Spinal cord (tissue), 10 donors: ENCODE measurements around the gene SLC26A3. TPM values are rescaled to one million over a fixed set of nuclear protein-coding genes. Genes with fewer than 3 reads are reported as not detected.
A peak's percentile ranks its signal among the peaks of the same experiment; 100 is the strongest.

Experiments used
- DNase-seq, 6 donors: peaks; one replicate each; pipeline versions ENCODE4 v3.0.0 to v3.0.0-alpha.2; 2013 to 2015; ENCODE audit warnings: low spot score in 6 of 6, low read depth in 4 of 6
- H3K27ac ChIP-seq: one replicate; pipeline ENCODE4 v1.5.1; 2013; ENCODE audit warnings: low read depth, low read length, control low read depth
- H3K27me3 ChIP-seq: one replicate; pipeline ENCODE4 v1.6.1; 2013; ENCODE audit warnings: low read length; ENCODE audit not compliant: control insufficient read depth, insufficient read depth
- H3K36me3 ChIP-seq: one replicate; pipeline ENCODE4 v1.6.1; 2013; ENCODE audit warnings: low read length; ENCODE audit not compliant: control insufficient read depth, insufficient read depth
- H3K4me1 ChIP-seq: one replicate; pipeline ENCODE4 v1.6.1; 2013; ENCODE audit warnings: low read length; ENCODE audit not compliant: control insufficient read depth, insufficient read depth
- H3K4me3 ChIP-seq: one replicate; pipeline ENCODE4 v1.5.1; 2013; ENCODE audit warnings: low read depth, low read length, control low read depth
- H3K9me3 ChIP-seq: one replicate; pipeline ENCODE4 v1.6.1; 2013; ENCODE audit warnings: low read length; ENCODE audit not compliant: control insufficient read depth, insufficient read depth
- WGBS: methylation state at CpG from one replicate; pipeline ENCODE4 v1.1.5; 2013; ENCODE audit warnings: missing lambda C conversion rate; ENCODE audit not compliant: insufficient coverage; 5-methylcytosine and 5-hydroxymethylcytosine counted together
- polyA plus RNA-seq, 2 donors: library from polyadenylated mRNA; unstranded; fragments of 120-200 nt; gene quantifications; one replicate each; pipeline ENCODE4 v1.2.1, GENCODE V29; 2013; ENCODE audit not compliant: insufficient read length in 2 of 2
- total RNA-seq, 2 donors: library from RNA; depleted of rRNA in 1 of 2; stranded (reverse); fragments of 120-200 nt in 1 of 2; fragments of >200 nt in 1 of 2; gene quantifications; one replicate each; pipeline versions ENCODE4 v1.2.3 to v1.2.4, GENCODE V29; 2013 to 2014
- donor health status: healthy.

The SLC26A3 gene
- total and polyA plus RNA-seq, 4 donors: not detected

DNA sequence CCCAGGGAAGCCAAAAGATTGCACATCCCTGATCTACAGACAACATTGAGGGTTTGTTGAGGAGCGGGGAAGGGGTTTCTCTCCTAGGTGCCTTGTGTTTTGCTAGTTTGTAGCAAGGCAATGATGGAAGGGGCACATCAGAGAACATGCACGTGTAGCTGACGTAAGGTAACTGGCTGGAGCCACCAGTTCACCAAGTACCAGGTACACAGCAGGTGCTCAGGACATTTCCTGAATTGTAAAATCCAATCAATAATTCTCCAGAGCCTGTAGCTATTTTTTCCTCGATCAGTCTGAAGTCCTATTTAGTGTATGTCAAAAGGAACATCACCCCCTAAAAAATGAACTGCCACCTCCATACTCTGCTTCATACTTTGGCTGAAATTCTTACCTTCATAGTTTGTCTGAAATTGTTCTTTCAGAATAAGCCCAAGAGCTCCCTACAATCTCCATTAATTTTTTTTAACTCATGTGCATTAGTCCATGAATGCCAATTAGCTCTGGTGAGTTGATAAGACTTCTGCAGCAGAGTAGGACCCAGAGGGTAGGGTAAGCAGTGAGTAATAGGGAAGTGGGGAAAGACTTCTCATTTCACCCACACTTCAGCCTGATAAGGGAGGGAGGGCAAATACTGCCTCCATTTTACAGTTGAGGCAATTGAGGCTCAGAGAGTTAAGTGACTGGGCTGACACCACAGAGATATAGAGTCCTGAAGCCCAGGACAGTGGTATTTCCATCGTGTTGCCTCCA lies 36.0 kb upstream of the SLC26A3 start:
- DNase-seq: no peak
- no peak overlapping the region for H3K4me3 ChIP-seq
- no peaks in the 10 kb centered on the region for H3K27me3 ChIP-seq
- H3K4me1 ChIP-seq: no peaks in the 10 kb centered on the region
- no peaks in the 10 kb centered on the region for H3K9me3 ChIP-seq
- no peaks in the 10 kb centered on the region for H3K36me3 ChIP-seq
- 92% methylated on average over 4 of the region's 5 CpGs for WGBS
- no peak overlapping the region for H3K27ac ChIP-seq

DNA sequence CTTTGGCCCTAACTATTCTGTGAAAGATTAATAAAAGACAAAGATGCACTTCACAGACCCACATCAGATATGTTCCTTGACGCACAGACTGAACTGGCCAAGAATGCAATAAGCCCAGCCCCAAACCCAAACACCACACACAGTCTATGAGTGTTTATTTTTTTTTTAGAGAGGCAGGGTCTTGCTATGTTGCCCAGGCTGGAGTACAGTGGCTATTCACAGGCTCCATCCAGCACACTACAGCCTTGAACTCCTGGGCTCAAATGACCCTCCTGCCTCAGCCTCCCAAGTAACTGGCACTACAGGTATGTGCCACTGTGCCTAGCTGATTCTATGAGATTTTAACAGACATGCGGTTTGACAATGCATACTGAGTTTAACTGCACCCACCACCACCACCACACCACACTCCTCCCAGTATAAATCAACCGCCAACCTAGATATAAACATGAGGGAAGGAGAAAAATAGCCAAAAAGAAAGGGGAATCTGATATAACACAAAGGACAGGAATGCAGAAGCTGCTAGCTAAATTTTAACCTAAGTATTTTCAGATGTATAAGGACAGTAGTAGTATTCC lies 35.1 kb upstream of the SLC26A3 start:
- Histone ChIP-seq H3K36me3 (no peaks in the 10 kb centered on the region), H3K4me3 (no peak overlapping the region)
- WGBS: no CpG with 5 or more reads among the region's 3 CpGs

DNA sequence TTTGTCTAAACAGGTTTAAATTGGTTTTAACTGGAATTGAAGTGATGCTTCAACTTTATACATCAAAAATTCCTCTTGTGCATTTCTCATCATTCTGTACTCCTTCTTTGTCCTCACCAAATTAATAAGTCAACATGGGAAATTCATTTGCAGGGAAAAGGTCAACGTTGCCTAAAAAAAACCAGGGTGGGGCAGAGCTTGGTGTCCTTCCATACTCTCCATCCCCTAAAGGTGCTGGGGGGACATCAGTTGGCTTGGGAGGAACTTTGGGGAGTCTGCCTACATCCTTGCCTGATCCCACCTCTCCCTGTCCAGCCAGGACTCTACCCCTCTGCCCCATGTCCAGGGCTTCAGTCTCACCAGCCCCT lies 34.1 kb upstream of the SLC26A3 start:
- Histone ChIP-seq H3K4me1 (no peaks in the 10 kb centered on the region), H3K27ac (no peak overlapping the region), H3K27me3 (no peaks in the 10 kb centered on the region), H3K9me3 (no peaks in the 10 kb centered on the region), H3K4me3 (no peak overlapping the region), H3K36me3 (no peaks in the 10 kb centered on the region)
- 20% methylated on average over 1 of the region's 1 CpG for WGBS
- no peak for DNase-seq

More for the DNA sequence above, 35.1 kb upstream of the SLC26A3 start:
- DNase-seq: no peak
- Histone ChIP-seq H3K27me3 (no peaks in the 10 kb centered on the region), H3K4me1 (no peaks in the 10 kb centered on the region), H3K9me3 (no peaks in the 10 kb centered on the region), H3K27ac (no peak overlapping the region)

DNA sequence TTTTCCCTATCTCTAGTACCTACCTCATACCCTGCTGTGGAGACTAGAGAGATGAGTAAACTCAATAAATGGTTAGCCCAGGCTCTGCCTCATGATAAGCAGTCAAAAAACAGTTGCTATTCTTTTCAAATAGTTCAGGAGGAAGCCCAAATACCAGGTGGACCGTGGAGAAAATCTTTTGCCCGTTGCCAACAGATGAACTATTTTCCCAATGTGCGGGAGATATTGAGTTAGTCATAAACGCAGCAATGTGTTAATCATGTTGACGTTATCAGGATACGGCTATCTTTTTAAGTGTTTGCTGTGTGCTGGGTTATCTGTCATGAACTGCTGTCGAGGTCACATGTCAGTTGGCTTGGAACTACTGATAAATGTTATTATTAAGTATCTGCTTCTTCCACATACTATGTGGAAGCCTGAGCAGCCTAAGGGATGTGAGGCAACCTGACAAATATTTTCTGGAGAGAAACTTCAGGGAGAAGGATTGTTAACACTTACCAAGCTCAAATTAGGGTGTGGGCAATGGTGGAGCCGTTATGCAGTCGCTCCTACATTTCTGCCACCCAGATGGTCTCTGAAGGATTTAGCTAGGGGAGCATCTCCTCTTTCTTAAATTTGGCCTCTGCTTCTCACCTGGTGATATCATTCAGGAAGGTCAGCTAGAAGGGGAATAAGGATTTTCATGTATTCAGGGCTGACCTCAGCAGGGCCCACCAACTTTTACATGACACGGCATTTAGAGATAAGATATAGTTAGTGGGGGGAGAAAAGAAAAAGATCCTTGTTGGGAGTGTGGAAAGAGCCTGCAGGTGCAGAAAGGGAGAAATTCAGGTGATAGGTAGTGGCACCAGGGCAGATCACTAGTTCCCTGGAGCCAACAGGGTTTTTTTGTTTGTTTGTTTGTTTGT lies 33.5 kb upstream of the SLC26A3 start:
- H3K4me1 ChIP-seq: no peaks in the 10 kb centered on the region
- no peak for DNase-seq
- WGBS: 85% methylated on average over 7 of the region's 10 CpGs
- no peaks in the 10 kb centered on the region for H3K36me3 ChIP-seq
- no peaks in the 10 kb centered on the region for H3K9me3 ChIP-seq
- no peaks in the 10 kb centered on the region for H3K27me3 ChIP-seq
- no peak overlapping the region for H3K27ac ChIP-seq
- H3K4me3 ChIP-seq: no peak overlapping the region

DNA sequence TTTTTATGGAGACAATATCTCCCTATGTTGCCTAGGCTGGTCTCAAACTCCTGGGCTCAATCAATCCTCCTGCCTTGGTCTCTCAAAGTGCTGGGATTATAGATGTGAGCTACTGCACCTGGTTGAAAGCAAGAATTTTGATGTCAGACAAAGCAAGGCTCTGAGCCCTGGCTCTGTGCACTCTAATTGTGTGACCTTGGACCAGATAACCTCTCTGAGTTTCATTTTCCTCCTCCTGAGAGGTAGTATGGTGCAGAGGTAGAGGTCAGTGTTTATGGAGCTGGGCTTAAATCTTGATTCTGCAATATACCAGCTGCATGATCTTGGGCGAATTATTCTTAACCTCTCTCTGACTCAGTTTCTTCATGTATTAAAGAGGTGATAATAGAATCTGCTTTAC lies 31.4 kb upstream of the SLC26A3 start:
- no CpG with 5 or more reads among the region's 1 CpG for WGBS
- H3K4me1 ChIP-seq: no peaks in the 10 kb centered on the region
- DNase-seq: no peak
- no peak overlapping the region for H3K4me3 ChIP-seq
- H3K9me3 ChIP-seq: no peaks in the 10 kb centered on the region
- H3K27me3 ChIP-seq: no peaks in the 10 kb centered on the region
- H3K27ac ChIP-seq: no peak overlapping the region
- H3K36me3 ChIP-seq: no peaks in the 10 kb centered on the region

DNA sequence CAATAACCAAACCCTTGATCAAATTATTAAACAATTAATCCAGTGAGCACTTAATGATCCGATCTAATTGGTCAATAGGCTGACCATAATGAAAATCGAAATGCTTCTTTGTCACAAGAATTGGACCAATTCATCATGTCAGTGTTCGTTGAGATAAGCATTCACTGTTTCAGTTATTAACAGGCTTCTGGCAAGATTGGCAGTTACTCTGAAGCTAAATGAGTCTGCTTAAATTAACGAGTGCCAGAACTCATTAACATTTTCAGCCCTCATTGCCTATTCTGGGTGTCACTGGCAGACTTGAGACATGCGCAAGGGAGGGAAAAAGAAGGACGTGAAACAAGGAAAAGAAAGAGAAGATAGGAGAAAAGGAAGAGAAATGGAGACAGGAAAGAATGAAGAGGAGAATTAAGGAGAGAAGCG lies 30.7 kb upstream of the SLC26A3 start:
- no peaks in the 10 kb centered on the region for H3K9me3 ChIP-seq
- no peak overlapping the region for H3K27ac ChIP-seq
- H3K27me3 ChIP-seq: no peaks in the 10 kb centered on the region
- H3K4me3 ChIP-seq: no peak overlapping the region
- no peaks in the 10 kb centered on the region for H3K4me1 ChIP-seq
- H3K36me3 ChIP-seq: no peaks in the 10 kb centered on the region
- 50% methylated on average over 6 of the region's 7 CpGs for WGBS
- peak in 2 of 6 donors; percentile 7 to 74 for DNase-seq

DNA sequence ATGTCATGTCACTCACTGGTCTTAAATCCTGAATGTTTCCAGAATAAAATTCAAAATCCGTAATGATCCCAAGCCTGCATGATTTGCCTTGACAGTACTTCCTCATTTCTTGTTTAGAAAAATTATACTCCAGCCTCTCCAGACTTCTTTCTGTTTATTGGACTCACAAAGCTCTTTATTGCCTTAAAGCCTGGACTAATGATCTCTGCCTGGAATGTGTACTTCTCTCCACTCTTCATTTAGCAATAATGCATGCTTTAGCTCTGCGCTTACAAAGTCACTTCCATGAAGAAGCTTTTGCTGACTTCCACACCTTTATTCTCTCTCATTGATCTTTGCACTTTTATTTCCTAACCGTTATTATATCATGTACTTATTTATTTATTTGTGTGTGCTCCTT lies 27.4 kb upstream of the SLC26A3 start:
- no peak for DNase-seq
- H3K4me1 ChIP-seq: no peaks in the 10 kb centered on the region
- WGBS: 91% methylated on average over 1 of the region's 3 CpGs
- H3K36me3 ChIP-seq: no peaks in the 10 kb centered on the region
- no peaks in the 10 kb centered on the region for H3K27me3 ChIP-seq
- no peak overlapping the region for H3K27ac ChIP-seq
- H3K4me3 ChIP-seq: no peak overlapping the region
- no peaks in the 10 kb centered on the region for H3K9me3 ChIP-seq

DNA sequence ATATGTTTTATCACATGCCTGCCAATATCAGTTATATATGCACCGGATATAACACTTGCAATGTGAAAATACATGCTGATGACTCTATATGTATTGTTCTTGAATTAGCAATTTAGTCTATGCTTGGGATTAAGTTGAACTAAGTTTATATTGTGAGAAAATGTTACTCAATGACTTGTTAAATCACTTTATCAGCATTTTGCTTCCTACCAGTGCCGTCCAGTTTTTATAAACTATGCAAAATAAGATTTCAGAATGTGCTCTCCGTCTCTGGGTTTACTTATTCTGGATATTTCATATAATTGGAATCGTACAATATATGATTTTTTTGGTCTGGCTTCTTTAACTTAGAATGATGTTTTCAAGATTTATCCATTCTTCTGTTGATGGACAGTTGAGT lies 25.5 kb upstream of the SLC26A3 start:
- Histone ChIP-seq H3K27ac (no peak overlapping the region), H3K4me3 (no peak overlapping the region), H3K9me3 (no peaks in the 10 kb centered on the region), H3K4me1 (no peaks in the 10 kb centered on the region), H3K27me3 (no peaks in the 10 kb centered on the region), H3K36me3 (no peaks in the 10 kb centered on the region)
- no CpG with 5 or more reads among the region's 4 CpGs for WGBS
- DNase-seq: no peak

DNA sequence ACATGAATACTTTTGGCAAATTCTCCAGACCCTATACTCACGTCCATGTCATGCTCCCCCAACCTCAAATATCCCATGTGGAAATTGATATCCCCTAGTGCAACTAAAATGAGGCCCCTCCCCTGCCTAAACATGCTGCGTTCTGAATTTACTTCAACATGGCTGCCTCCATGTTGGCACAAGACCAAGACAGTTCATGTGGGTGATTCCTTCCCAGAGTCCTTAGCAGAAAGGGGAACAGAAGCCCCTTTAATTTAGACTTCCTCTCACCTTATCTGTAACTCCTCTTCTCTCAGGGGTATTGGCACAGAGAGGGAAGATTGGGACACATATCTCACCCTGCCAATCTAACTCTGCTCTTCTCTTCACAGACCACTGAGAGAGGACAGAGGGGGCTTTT lies 24.5 kb upstream of the SLC26A3 start:
- no peaks in the 10 kb centered on the region for H3K4me1 ChIP-seq
- H3K9me3 ChIP-seq: no peaks in the 10 kb centered on the region
- H3K36me3 ChIP-seq: no peaks in the 10 kb centered on the region
- DNase-seq: no peak
- WGBS: 64% methylated on average over 1 of the region's 2 CpGs
- H3K4me3 ChIP-seq: no peak overlapping the region
- H3K27me3 ChIP-seq: no peaks in the 10 kb centered on the region
- no peak overlapping the region for H3K27ac ChIP-seq
